GM12891 (cell line): ENCODE data around the gene POU6F1.
A peak's percentile ranks its signal among the peaks of the same experiment; 100 is the strongest.

ENCODE experiments used
- DNase-seq: peaks from one replicate; pipeline ENCODE4 v3.0.0; 2011; ENCODE audit warnings: low spot score; ENCODE audit not compliant: insufficient read length
- FAIRE-seq: peaks from 2 replicates; lab custom pipeline; 2011; peaks lifted over from hg19 to GRCh38; lab: Jason Lieb, UNC
- PAX5 ChIP-seq: IDR thresholded peaks from 2 replicates; pipeline ENCODE4 v1.6.1; 2011; ENCODE audit warnings: low read length, moderate library complexity, mild to moderate bottlenecking; ENCODE audit not compliant: insufficient read depth, severe bottlenecking
- POLR2A ChIP-seq: IDR thresholded peaks from 2 replicates; pipeline ENCODE4 v1.6.1; 2011; ENCODE audit warnings: low read depth, low read length, control low read depth
- POLR2AphosphoS5 ChIP-seq: IDR thresholded peaks from 2 replicates; pipeline ENCODE4 v1.6.1; 2011; ENCODE audit warnings: low read depth, low read length, control low read depth
- POU2F2 ChIP-seq: IDR thresholded peaks from 2 replicates; pipeline ENCODE4 v1.6.1; 2011; ENCODE audit warnings: low read depth, mild to moderate bottlenecking, control low read depth, low read length, moderate library complexity
- SPI1 ChIP-seq: IDR thresholded peaks from 2 replicates; pipeline ENCODE4 v1.6.1; 2011; ENCODE audit warnings: low read depth, low read length, control low read depth
- TAF1 ChIP-seq: IDR thresholded peaks from 2 replicates; pipeline ENCODE4 v1.6.1; 2011; ENCODE audit warnings: low read depth, low read length, control low read depth

The POU6F1 gene

DNA sequence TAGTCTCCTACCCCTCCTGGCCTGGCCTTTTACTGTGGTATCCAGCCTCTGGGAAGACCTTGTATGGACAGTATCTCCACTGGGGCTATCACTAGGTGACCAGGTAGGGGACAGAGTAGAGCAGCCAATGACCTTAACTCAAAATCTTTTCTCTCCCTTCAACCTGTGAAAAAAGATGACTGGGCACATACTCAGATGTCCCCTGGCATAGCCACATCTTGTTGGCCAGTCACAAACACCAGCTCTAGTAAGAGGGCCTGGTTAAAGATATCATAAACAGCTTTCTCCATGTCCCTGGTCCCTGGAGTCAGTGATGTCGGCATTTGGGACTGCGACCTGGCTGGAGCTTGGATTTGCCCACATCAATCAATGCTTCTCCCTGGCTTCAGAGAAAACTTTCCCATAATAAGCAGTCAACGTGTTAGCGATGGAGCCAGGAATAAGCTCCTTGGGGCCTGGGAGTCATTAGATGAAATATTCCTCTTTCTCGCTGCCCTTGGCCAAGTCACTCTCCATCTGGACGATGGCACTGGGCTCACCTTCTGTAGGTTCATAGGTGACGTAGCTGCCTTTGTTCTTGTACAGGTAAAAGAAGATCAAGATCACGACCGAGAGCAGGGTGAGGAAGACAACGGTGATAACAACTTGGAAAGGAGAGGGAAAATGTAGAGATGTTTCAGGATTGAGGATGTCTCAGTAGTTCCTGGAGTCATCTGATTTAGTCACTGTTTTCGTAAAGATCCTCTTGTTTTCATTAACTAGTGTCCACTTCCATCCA, 27.8 kb upstream of the POU6F1 start:
- FAIRE-seq (no peak), DNase-seq (no peak)
- TF ChIP-seq POLR2A: no peak; the same call in none of the 2 replicates
- TF ChIP-seq POLR2AphosphoS5: 0 out of 2 replicates have a peak, but pooled peaks have one; percentile 60
- 0 out of 2 replicates have a peak, but pooled peaks have one; percentile 11 for TF ChIP-seq TAF1
- TF ChIP-seq SPI1: no peak

DNA sequence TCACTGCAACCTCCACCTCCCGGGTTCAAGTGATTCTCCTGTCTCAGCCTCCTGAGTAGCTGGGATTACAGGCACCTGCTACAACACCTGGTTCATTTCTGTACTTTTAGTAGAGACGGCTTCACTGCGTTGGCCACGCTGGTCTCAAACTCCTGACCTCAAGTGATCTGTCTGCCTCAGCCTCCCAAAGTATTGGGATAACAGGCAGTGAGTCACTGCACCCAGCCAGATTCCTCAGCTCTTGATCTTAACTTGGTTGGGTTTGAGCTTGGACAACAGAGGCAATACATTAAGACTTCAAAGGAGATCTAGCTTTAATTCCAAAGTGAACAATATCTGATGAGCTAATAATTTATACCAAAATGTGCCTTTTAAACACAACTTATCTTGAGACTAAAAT, 26.4 kb upstream of the POU6F1 start:
- no peak for DNase-seq
- no peak; the same call in 1 of the 2 replicates for TF ChIP-seq POLR2AphosphoS5
- no peak for TF ChIP-seq TAF1
- no peak for TF ChIP-seq PAX5
- no peak for TF ChIP-seq POLR2A
- no peak for TF ChIP-seq SPI1
- no peak for TF ChIP-seq POU2F2
- FAIRE-seq: no peak

DNA sequence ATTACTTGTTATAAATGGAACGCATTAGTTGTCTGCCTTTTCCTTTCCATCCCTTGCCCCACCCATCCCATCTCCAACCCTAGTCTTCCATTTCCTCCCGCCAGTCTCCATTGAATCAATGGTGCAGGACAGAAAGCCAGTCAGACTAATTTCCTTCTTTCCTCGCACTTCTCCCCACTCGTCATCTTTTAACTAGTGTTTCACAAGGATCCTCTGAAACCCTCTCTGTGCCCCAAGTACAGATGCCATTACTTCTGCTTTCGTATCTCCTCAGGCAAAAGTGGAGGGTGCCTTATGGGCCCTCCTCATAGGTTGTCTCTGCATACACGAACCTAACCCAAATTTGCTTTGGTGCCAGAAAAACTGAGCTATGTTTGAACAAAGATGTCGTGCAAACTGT, 25.0 kb upstream of the POU6F1 start:
- TF ChIP-seq POU2F2 (no peak), SPI1 (no peak), POLR2A (no peak; the same call in 1 of the 2 replicates), PAX5 (no peak), TAF1 (no peak), POLR2AphosphoS5 (no peak)
- FAIRE-seq: no peak
- DNase-seq: no peak

DNA sequence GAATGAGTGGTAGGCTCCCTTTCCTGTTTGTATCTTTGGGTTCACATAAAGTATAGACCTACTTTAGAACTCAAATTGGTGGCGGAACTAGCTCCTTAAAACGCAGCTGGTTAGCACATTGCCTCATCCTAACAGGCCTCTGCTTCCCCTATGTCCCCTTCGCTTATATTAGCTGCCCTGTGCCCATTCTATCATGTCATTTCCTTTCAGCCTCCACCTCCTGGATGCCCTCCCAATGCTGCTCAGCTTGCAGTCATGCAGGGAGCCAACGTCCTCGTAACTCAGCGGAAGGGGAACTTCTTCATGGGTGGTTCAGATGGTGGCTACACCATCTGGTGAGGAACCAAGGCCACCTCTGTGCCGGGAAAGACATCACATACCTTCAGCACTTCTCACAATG, 24.3 kb upstream of the POU6F1 start:
- no peak for DNase-seq
- no peak for TF ChIP-seq TAF1
- no peak for TF ChIP-seq POU2F2
- no peak for TF ChIP-seq POLR2A
- no peak for TF ChIP-seq PAX5
- no peak for TF ChIP-seq SPI1
- no peak for TF ChIP-seq POLR2AphosphoS5
- FAIRE-seq: no peak

DNA sequence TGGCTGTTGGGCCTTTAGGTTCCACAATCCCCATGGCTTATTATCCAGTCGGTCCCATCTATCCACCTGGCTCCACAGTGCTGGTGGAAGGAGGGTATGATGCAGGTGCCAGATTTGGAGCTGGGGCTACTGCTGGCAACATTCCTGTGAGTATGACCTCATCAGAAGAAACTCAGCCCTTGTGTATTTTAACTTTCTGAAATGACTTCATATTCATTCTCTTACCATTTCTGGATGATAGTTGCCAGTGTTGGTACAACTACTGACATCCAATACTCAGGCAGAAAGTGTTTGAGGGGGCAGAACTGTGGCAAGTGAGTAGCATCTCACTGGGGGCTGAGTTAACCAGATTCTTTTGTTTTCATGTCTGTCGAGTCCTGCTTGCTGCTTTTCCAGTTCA, 23.1 kb upstream of the POU6F1 start:
- DNase-seq (no peak), FAIRE-seq (no peak)
- no peak for TF ChIP-seq TAF1
- TF ChIP-seq POU2F2: no peak
- TF ChIP-seq SPI1: no peak
- no peak for TF ChIP-seq POLR2A
- TF ChIP-seq POLR2AphosphoS5: no peak
- no peak for TF ChIP-seq PAX5

DNA sequence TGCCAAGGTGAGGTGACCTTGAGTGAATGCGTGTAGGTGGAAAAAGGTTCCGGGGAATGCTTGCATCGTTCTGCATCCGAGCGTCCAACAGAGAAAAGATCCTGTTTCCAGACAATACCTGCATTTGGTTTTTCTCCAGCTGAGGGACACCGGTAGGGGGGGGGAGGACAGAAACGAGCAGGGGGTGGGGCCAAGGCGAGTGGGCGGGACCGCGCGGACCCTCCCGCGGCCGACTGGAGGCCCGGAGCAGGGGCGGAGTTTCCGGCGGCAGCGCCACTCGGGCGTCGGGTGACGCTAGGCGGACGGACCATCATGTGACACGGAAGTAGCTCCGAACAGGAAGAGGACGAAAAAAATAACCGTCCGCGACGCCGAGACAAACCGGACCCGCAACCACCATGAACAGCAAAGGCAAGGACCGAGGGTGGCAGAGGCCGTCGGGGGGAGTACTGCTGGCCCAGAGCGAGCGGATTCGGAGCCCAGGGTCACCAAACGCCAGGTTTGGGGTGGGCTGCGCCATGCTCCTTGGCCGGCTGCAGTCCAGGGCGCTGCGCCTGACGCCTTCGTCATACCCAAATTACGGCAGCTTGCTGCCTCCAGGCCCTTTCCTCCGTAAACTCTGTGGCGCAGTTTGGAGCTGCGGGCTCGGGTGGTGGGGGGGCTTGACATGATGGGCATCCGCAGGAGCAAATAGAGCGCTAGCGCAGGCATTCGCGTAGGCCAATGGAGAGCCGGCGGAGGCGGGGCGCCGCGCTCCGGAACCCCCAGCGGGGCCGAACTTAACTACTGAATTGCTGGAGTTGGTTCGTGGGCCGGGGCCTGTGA, 20.9 kb upstream of the POU6F1 start, which contains the start of gene DAZAP2:
Gene DAZAP2, plus strand, starts transcription at position 317 of the 825 bp plus-strand sequence. Its CDS starts 82 bp downstream, at position 399.
- FAIRE-seq (peak; percentile 97), DNase-seq (peak; percentile 93)
- TF ChIP-seq PAX5 (no peak), SPI1 (peak; percentile 26; the same call in 1 of the 2 replicates), POU2F2 (peak; percentile 70; the same call in 1 of the 2 replicates), POLR2A (peak; percentile 97), TAF1 (peak; percentile 76; the same call in 1 of the 2 replicates), POLR2AphosphoS5 (peak; percentile 96)

DNA sequence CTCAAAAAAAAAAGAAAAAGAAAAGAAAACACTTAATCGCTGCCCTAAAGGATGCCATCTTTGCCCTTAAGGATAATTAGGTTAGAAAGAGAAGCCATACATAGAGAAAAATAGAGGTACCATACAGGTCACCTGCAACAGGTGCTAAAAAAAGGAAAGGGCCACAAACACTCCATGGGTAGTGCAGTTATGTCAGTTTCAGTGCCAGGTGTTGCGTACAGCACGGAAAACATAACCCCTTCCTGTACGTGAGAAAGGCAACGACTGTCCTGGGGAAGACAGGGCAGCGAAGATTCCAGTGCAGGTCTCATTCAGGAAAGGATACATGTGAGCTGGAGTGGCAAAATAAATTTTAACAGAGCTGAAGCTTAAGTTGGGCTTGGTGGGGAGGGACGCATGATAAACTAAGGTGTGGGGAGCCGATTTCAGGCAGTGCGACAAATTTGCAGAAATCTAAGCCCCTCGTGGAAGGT, 20.2 kb upstream of the POU6F1 start:
- FAIRE-seq (no peak), DNase-seq (no peak)
- no peak for TF ChIP-seq POLR2A
- no peak for TF ChIP-seq POLR2AphosphoS5
- no peak for TF ChIP-seq SPI1
- no peak for TF ChIP-seq PAX5
- TF ChIP-seq TAF1: no peak
- TF ChIP-seq POU2F2: no peak

DNA sequence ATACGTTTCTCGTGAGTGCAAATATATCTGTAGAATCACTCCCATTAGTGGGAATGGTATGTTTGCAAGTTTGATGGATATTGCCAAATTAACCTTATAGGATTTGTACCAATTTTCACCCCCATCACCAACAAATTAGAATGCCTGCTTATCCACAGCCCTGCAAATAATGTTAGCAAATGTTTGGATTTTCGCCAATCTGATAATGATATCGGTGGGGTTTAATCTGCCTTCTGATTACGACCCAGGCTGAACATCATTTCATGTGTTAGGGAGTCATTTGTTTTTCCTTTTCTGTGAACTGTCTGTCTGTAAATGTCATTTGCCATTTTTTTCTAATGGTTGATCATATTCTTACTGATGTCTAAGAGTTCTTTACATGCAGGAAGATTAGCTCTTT, 16.7 kb upstream of the POU6F1 start:
- FAIRE-seq (no peak), DNase-seq (no peak)
- TF ChIP-seq POLR2AphosphoS5 (no peak), POLR2A (no peak), POU2F2 (no peak), PAX5 (no peak), SPI1 (no peak), TAF1 (no peak)

DNA sequence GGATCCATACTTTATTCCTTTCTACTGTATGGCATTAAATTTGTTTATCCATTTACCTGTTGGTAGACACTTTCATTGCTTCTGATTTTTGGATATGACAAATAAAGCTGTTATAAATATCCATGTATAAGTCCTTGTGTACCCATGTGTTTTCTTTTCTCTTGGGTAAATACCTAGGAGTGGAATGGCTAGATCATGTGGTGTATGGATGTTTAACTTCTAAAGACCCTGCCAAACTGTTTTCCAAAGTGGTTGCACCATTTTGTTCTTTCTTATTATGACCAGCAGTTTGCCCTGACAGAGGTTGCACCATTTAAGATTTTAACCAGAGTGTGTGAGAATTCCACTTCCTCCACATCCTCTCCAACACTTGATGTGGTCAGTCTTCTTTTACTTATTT, 14.8 kb upstream of the POU6F1 start:
- TF ChIP-seq TAF1 (no peak), SPI1 (no peak), PAX5 (no peak), POLR2AphosphoS5 (no peak), POU2F2 (no peak), POLR2A (no peak)
- no peak for DNase-seq
- FAIRE-seq: no peak
